Stromal cell of bone marrow (primary cell): ENCODE results near the gene NBPF9.
A peak's percentile ranks its signal among the peaks of the same experiment; 100 is the strongest.
"Not testable (repeated sequence)": the region's sequence is repeated elsewhere in the genome, so short reads cannot be mapped to it uniquely, and the experiment has no call there.

Experiments
- DNase-seq: peaks from one replicate; pipeline ENCODE4 v3.0.0-alpha.2; 2012; ENCODE audit warnings: low read depth

The NBPF9 gene, protein sequence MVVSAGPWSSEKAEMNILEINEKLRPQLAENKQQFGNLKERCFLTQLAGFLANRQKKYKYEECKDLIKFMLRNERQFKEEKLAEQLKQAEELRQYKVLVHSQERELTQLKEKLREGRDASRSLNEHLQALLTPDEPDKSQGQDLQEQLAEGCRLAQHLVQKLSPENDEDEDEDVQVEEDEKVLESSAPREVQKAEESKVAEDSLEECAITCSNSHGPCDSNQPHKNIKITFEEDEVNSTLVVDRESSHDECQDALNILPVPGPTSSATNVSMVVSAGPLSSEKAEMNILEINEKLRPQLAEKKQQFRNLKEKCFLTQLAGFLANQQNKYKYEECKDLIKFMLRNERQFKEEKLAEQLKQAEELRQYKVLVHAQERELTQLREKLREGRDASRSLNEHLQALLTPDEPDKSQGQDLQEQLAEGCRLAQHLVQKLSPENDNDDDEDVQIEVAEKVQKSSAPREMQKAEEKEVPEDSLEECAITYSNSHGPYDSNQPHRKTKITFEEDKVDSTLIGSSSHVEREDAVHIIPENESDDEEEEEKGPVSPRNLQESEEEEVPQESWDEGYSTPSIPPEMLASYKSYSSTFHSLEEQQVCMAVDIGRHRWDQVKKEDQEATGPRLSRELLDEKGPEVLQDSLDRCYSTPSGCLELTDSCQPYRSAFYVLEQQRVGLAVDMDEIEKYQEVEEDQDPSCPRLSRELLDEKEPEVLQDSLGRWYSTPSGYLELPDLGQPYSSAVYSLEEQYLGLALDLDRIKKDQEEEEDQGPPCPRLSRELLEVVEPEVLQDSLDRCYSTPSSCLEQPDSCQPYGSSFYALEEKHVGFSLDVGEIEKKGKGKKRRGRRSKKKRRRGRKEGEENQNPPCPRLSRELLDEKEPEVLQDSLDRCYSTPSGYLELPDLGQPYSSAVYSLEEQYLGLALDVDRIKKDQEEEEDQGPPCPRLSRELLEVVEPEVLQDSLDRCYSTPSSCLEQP (N-terminal part only)

DNA sequence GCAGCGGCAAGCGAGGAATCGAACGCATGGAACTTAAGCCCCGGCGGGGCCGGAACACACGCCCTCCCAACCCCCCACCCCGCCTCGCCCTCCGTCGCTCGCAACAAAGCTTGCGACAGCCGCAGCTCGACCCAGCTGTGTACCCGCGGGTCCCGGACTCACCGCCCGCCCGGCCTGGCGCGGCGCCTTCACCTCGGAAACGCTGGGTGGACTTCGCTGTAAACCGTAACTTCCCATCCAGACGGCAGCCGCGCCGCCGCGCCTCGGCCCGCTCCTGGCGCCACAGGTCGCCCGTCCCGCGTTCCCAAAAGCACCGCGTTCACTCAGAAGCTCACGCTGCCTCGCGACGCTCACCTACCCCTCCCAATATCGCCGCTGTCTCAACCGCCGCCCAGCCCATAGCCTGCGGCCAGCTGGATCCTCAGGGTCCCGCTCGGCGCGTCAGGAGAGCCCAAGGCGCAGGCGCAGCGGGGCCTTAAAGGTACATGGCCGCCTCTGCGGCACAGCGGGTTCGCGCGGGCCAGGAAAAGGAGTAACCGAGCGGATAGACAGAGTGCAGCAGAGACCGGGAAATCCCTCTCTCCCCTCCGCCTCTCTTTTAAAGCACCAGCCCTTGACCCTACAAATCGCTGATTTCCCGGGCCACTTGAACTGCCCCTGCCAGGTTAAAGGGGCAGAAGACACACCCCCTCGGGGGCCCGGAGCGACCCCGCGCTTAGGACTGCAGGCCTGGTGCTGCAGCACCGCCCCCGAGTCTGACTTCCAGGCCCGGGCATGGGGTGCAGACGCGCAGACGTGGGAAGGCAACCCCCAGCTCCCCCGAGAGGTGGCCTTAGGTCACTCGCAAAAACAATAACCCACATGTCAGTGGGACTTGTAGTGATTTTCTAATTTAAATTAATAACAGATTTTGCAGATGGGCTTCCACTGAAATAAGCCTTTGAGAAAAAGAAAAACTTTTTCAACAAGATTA lies at the start of gene NBPF9:
NBPF9 (minus strand) TSS at position 443 of the 973 bp plus-strand sequence. CDS start 21,412 bp downstream, outside the sequence.
- peak; percentile 6 for DNase-seq

DNA sequence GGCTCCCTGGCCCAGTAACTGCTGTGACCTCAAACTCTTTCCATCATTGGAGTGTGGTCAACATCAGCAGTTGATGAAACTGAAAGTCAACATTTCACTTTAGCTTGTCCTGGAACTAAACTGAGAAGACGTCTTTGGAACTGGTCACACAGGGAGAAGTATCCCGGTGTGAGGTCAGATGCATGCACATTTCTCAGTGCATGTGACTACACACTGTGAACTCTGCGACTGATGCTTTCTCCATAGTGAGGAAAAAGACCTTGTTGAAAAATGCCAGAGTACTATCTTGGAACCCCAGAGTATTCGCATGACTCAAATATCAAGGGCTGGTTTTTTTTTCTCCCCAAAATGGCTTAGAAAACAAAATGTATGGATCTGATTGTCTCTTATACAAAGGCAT lies 46.6 kb upstream of the NBPF9 start:
- not testable (repeated sequence) for DNase-seq

DNA sequence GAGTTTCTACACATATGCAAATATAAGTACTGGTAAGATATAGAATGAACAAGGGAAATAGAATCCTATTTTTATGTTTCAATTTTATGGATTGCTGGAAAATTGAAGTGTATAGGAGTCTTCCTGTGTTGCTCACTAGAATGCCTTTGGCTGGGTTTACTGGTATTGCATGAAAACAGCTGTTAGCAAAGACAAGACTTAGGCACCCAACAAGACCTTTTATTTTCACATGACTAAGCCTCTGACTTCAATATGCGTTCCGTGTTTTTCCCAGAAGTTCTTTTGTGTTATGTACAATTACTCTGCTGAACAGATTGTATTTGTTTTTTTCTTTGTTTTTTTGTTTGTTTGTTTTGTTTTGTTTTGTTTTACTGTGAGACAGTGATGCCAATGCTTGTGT lies 34.2 kb upstream of the NBPF9 start:
- DNase-seq: not testable (repeated sequence)

DNA sequence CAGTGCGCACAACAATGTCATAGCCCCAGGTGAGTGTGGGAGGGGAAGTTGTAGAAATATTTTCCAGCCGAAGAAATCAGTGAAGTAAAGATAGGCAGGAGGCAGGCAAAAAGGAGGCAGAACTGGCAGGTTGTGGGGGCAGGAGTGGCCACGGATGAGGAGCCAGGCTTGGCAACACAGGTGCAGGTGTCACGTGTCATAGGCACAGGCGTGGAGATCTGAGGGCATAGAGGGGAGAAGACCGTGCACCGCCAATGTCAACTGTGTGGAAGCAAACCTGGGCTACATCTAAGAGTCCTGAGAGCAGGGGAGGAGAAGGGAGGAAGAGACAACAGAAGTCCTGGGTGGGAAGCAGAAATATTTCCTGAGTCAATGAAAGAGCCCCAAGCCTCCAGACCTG lies 27.6 kb upstream of the NBPF9 start:
- not testable (repeated sequence) for DNase-seq

DNA sequence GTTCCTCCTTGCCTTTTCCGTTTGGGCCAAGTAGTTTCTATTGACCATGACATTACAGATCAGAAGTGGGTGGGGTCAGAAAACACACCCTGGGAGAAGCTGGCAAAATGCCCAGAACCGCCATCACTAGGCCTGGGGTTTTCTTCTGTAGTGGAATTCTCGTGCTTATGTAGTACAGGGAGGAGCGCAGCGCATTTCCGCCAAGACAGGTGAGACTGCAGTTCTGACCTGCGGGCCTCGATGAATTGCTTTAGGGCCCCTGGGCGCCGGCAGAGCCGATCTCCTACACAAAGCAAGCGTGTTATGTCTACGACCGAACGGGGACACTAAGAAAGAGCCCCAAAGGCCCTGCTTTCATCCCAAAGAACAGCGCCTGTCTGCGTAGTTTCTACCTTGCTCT lies 25.9 kb upstream of the NBPF9 start:
- not testable (repeated sequence) for DNase-seq

DNA sequence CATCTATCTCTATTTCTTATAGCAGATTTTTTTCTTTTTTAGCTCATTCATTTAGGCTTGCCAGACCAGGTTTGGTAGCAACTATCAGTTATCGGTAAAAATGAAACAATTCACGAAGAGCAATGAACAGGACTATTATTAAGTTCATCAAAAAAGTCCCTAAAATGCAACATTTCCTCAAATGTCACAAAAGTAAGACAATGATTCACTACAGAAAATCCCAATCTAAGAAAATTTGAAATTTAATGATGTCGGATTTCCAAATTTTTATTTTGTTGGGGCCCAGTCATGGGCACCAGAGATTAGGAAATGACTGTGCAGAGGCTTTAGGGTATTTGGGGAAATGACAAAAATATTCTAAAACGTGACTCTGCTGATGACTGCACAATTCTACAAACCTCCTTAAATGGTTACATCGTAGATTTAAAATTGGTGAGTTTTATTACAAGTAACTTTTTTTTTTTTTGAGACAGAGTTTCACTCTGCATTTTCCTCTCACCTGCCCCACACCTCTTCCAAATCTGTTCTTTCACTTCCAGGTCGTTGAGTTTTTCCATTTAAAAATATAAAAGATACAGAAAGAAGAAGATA lies 23.3 kb upstream of the NBPF9 start:
- not testable (repeated sequence) for DNase-seq

DNA sequence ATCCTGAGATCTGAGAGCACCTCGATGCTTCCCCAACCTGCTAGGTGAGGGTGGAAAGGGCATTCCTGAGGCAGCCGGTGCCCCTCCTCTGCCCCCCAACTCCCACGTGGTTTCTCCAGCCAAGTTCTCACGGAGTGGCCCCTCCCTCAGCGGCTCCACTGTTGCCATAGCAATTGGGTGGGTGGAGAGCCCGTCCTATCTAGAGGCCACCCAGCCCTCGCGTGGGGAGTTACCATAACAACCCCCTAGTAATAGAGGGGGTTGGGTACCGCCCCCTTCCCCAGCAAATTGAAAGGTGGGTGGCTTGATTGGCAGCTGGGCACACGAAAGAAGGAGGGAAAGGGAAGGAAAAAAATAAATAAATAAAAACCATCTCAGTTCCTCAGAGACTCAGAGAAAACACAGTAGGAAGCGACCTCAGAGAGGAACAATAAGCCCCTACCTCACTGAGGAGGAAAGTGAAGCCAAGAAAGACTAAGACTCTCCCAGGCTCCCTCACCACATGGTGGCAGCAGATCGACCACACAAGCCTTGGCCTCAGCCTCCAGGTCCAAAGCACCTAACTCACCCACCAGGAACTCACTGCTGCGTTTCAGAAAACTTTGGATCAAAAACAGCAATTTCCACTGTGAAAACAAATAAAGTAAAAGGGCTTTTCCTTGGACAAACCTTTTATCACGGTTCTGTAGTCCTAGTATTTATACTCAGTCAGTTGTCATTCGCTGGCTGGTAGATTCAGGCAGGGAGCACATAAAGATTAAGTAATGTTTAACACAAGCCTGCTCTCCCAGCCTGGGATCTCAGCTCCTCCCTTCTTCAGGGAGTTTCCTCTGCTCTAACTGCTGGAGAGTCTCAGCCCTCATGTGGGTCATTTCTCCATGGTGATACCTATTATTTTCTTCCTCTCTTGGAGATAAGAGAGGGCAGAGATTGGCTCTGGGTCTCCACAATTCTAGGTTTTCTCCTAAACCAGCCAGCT lies 20.9 kb upstream of the NBPF9 start:
- DNase-seq: not testable (repeated sequence)

DNA sequence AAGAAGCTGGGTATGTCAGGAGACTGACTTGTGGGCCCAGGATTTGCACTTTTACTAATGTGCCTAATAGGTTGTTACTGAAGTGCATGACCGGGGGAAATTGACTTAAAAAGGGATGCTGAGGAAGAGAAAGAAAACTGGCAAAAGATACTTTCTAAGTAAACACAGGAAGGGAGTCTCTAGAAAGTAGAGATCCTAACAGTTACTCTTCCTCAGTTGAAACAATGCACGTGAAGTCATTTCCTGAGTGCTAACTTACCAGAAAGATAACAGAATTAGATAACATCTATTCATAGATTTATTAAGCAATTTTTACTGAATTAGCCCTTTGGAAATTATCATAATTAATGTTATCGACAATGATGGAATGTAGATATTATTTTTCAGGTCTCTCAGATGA lies 9.5 kb upstream of the NBPF9 start:
- not testable (repeated sequence) for DNase-seq

DNA sequence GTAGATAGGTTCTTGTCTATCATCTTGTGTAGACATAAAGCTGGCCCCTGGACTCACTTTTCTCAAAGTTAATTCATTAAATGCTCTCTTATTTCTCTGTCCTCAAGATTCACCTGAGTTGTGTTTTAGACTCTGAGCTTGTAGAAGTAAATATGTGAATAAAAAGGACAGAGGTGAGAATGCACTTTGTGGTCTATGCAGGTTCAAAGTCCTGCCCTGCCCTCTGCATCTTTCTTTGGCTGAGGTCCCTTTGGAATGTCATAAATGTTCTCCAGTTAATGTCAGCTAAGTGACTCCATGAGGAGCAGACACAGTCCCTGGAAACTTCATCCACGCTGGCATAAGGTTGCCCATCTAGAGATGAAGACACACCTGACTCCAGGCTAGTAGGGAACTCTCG lies 7.0 kb upstream of the NBPF9 start:
- not testable (repeated sequence) for DNase-seq

DNA sequence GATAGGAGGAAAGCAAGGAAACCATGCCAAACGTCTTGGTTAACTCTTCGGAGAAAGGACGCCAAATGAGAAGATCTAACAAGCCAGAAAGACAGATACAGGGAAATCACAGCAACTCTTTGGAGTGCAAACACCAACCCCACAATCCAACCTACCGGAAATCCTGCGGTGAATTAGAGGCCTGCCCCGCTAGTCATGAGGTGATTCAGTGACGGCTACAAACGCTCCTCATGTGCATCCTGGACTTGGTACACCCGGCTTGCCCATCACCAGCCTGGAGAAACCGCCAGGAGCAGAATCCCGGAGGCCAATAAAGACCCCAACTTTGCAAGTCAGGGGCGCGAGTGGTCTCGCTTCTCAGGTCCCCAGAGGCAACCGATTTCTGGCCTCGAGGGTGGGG lies 777 bp downstream of the NBPF9 start:
- DNase-seq: not testable (repeated sequence)

DNA sequence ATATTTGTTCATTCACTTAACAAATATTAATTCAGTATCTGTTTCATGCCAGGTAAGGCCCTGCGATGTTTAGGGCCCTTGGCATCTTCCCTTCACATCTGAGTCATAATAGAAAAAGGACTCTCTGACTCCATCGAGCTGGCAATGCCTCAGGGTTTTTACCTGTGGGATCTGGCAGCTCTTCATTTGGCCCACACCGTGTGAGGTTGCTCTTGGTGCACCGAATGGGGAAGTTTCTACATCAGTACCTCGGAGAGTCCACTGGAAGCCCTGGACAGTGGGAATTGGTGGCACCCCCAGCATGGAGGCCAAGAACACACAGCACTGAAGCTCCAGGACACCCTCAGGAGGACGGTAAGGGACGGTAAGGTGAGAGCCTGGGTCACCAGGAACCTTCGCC lies 5.1 kb downstream of the NBPF9 start:
- not testable (repeated sequence) for DNase-seq

DNA sequence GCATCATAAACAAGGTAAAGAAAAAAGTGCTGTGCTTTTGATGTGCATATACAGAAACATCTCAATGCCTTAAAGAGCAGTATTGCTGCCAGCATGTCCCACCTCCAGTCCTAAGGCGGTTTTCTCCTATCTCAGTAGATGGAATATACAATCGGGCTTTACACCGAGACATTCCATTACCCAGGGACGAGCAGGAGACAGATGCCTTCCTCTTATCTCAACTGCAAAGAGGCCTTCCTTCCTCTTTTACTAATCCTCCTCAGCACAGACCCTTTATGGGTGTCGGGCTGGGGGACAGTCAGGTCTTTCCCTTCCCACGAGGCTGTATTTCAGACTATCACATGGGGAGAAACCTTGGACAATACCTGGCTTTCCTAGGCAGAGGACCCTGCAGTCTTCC lies 10.2 kb downstream of the NBPF9 start:
- not testable (repeated sequence) for DNase-seq

DNA sequence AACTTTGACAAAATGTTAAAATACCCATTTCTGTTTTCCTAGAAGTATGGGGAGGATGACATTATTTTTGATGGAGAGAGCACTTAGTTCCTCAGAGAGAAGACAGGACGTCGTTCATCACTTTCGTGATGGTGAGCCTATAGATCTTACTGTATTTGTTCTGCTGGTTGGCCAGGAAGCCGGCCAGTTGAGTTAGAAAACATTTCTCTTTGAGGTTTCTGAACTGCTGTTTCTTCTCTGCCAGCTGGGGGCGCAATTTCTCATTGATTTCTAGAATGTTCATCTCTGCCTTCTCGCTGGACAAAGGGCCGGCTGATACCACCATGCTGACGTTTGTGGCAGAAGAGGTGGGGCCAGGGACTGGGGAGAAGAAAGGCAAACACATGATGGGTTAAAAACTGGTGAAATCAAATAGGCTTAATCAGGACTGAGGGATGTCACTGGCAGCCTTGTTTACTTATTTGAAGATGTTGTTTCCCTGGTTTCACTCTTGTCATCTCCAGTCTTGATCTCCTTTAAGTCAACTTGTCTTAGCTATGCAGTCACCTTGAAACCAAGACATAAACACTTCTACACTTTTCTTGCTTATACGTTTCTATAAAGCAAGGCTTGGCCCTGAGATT lies 27.7 kb downstream of the NBPF9 start:
- DNase-seq: not testable (repeated sequence)

DNA sequence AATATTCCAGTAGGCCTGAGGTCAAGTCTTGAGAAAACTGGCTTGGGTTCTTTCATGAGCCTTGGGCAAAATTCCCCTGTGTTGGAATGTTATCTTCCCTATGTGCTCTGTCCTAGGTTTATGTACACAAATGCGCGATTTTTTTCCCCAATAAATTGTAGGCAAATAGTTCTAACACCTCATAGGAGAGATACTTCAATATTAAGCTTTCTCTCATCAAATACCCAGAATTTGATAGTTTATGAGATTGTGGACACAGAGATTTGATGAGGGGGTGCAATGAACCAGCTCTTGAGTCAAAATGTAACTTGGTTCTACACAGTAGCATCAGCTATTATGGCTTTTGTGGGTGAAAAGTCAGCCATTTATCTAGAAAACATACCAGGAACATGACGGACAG lies 38.7 kb downstream of the NBPF9 start:
- DNase-seq: not testable (repeated sequence)

DNA sequence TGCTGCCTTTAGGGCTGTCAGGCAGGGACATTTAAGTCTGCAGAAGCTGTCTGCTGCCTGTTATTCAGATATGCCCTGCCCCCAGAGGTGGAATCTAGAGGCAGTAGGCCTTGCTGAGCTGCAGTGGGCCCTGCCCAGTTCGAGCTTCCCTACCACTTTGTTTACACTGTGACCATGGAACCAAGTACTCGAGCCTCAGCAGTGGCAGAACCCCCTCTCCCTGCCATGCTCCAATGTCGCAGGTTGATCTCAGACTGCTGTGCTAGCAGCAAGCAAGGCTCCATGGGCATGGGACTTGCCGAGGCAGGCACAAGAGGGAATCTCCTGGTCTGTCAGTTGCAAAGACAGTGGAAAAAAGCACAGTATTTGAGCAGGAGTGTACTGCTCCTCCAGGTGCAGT lies 60.3 kb downstream of the NBPF9 start:
- not testable (repeated sequence) for DNase-seq

DNA sequence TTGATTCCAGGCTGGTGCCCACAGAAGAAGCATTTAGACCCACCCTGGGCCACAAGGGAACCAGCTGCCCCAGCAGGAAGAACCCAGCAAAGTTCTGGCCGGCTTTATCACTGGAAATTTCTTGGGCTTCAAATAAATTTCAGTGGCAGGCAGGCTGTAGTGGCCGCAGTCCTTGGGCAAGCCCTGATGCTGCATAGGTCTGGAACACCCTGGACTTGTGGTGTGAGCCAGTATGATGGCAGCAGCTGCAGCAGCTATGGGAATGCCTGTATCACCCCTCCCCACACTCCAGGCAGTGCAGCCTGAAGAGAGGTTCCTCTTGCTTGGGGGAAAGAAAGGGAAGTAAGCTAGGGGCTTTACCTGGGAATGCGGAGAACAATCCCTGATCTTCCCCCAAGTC lies 69.4 kb downstream of the NBPF9 start:
- not testable (repeated sequence) for DNase-seq

DNA sequence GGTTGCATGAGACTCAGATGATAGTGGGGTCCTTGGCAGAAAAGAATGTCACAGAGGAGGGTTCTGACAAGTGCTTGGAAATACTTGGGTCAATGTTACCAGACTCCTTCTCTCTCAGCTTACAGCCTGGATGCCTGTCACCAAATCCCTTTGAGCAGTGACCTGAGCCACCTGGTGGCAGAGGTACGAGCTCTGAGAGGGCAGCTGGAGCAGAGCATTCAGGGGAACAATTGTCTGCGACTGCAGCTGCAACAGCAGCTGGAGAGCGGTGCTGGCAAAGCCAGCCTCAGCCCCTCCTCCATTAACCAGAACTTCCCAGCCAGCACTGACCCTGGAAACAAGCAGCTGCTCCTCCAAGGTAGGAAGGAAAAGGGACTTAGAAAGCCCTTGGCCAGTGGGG lies 79.0 kb downstream of the NBPF9 start:
- DNase-seq: not testable (repeated sequence)

DNA sequence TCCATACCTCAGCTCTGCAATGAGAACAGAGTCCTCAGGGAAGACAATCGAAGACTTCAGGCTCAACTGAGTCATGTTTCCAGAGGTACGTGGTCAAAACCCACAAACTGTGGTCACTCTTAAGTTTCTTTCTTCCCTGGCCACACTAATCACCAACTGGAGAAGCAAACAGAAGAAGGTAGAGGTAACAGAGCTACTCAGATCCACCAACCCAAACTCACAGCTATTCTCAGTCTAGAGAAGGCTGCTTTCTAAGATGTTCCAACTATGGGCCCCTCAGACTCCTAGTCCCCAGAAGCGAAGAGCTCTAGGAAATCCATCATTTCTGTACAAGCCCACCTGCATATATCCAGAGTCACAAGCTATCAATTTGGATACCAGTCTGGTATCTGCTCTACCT lies 84.8 kb downstream of the NBPF9 start:
- DNase-seq: not testable (repeated sequence)

DNA sequence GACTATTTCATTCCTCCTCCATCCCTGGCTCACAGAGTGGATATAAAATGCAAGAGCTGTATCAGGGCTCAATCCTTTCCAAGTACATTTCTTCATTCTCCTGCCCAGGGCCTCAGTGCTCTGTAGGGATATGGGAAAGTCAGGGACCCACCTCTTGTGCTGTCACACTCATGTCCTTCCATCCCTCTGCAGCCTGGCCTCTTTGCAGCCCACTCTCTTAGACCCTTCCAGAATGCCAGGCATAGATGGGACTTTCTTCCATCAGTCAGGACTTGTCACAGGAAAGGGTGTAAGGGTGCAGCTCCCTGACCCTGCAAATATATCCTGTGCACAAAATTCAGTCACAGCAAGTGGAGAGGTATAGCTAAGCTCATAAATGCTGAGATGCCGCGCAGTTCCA lies 86.7 kb downstream of the NBPF9 start:
- not testable (repeated sequence) for DNase-seq
